ENCODE measurements around the gene C19orf73. TPM values are rescaled to one million over a fixed set of nuclear protein-coding genes. Genes with fewer than 3 reads are reported as not detected.

C19orf73 gene
- total RNA-seq, 6 donors from 2014 or later, result 0.89 to 7.9 (median 2.3) TPM; not detected in 1

DNA sequence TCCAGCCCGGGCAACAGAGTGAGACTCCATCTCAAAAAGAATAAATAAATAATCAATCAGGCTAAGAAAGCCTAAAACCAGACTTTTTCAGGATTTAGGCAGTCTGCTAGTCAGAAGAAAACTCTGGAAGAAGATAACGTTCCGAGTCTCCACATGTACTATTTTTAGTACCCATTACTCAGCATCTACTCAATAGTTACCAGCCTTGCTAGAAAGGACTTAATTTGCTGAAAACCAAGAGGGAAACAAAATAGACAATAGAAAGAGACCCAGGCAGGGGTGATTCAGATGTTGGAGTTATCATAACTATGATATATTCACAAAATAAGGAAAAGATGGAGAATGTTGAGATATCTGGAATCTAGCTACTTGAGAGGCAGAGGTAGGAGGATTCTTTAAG lies 8.4 kb downstream of the C19orf73 start:
- no peak for TF ChIP-seq EP300 (IDR thresholded peaks at IDR 0.05)
- TF ChIP-seq, protein P1, sequence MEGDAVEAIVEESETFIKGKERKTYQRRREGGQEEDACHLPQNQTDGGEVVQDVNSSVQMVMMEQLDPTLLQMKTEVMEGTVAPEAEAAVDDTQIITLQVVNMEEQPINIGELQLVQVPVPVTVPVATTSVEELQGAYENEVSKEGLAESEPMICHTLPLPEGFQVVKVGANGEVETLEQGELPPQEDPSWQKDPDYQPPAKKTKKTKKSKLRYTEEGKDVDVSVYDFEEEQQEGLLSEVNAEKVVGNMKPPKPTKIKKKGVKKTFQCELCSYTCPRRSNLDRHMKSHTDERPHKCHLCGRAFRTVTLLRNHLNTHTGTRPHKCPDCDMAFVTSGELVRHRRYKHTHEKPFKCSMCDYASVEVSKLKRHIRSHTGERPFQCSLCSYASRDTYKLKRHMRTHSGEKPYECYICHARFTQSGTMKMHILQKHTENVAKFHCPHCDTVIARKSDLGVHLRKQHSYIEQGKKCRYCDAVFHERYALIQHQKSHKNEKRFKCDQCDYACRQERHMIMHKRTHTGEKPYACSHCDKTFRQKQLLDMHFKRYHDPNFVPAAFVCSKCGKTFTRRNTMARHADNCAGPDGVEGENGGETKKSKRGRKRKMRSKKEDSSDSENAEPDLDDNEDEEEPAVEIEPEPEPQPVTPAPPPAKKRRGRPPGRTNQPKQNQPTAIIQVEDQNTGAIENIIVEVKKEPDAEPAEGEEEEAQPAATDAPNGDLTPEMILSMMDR (IDR thresholded peaks at IDR 0.05), result no peak
- Histone ChIP-seq H3K27me3 (no peaks in the 10 kb centered on the region), H3K27ac (no peak overlapping the region), H3K4me3 (no peak overlapping the region), H3K9me3 (no peaks in the 10 kb centered on the region), H3K4me1 (peaks cover 7 to 19% (median 14%) of the 10 kb centered on the region in 4 donors), H3K36me3 (peaks cover 9 to 42% (median 34%) of the 10 kb centered on the region in 4 donors)
- ATAC-seq (ENCODE audit: low FRiP score in 2 of 2) (no peak), DNase-seq (no peak)
- WGBS, 2 donors, result 40 to 50% methylated on average over 3 of the region's 3 CpGs

DNA sequence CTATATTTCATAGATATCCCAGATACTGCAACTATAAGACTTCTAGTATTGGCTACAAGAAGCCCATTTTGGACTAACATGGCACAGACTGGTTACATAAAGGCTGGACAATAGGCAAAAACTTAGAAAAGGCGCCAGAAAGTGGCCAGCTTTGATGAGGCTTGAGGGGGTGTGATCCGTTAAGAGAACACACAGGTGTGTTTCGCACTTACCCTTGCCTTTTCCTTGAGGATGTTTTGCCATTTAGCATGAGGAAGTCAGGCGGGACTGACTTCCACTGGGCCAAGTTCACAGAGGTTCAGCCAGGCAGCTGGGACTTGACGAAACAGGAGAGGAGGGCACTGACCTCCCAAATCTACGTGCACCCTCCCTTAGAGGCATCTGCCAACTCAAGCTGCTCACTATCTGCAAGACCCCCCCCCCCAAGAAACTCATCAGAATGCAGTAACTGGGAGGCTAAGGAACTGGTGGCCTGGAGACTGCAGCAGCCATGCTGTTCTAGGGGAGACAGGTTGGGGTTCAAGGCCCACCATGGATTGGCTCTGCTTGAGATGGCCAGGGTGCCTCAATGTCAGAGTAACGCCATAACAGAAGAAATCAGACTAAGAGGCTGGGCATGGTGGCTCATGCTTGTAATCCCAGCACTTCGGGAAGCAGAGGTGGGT lies 9.2 kb downstream of the C19orf73 start:
- ATAC-seq (ENCODE audit: low FRiP score in 2 of 2), result no peak

DNA sequence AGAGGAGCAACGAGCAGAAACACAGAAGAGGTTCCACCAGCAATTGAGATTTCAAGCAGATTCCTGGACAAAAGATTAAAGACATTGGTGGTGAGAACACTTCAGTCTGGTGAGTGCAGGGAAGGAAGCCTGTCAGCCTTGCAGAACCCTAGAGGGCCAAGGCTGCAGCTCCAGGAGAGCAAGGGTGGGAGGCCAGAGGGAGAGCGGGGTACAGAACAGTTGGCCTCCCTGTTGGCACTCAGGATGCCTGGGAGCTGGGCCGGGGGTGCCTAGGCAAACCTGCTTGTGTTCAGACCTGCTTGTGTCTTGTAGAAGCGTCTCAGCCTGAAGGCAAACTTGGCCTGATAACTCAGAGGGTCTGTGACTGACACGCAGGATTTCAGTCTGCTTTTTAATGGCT lies 9.9 kb downstream of the C19orf73 start:
- no peak for ATAC-seq (ENCODE audit: low FRiP score in 2 of 2)
- no peak overlapping the region for H3K4me3 ChIP-seq
- DNase-seq, result no peak
- WGBS, 2 donors, result 82 to 87% methylated on average over 5 of the region's 5 CpGs
- peaks cover 7 to 9% (median 8%) of the 10 kb centered on the region in 4 donors for H3K4me1 ChIP-seq
- no peak overlapping the region for H3K27ac ChIP-seq
- no peaks in the 10 kb centered on the region for H3K9me3 ChIP-seq
- H3K36me3 ChIP-seq, result peaks cover 9 to 57% (median 49%) of the 10 kb centered on the region in 4 donors
- no peak for TF ChIP-seq POLR2AphosphoS5 (IDR thresholded peaks at IDR 0.05)
- TF ChIP-seq, protein P1 (IDR thresholded peaks at IDR 0.05), result no peak
- TF ChIP-seq EP300 (IDR thresholded peaks at IDR 0.05), result no peak
- TF ChIP-seq POLR2A (IDR thresholded peaks at IDR 0.05), result no peak
- H3K27me3 ChIP-seq, result no peaks in the 10 kb centered on the region

More for the DNA sequence above, 9.2 kb downstream of the C19orf73 start:
- TF ChIP-seq, protein P1 (IDR thresholded peaks at IDR 0.05), result no peak
- TF ChIP-seq POLR2AphosphoS5 (IDR thresholded peaks at IDR 0.05) (no peak), POLR2A (IDR thresholded peaks at IDR 0.05) (no peak)
- no peaks in the 10 kb centered on the region for H3K27me3 ChIP-seq
- 88 to 96% methylated on average over 4 to 8 of the region's 8 CpGs for WGBS, 2 donors
- no peak for DNase-seq
- no peak overlapping the region for H3K4me3 ChIP-seq
- no peaks in the 10 kb centered on the region for H3K9me3 ChIP-seq
- peaks cover 9 to 50% (median 43%) of the 10 kb centered on the region in 4 donors for H3K36me3 ChIP-seq
- peaks cover 7 to 11% (median 9%) of the 10 kb centered on the region in 4 donors for H3K4me1 ChIP-seq
- no peak overlapping the region for H3K27ac ChIP-seq

DNA sequence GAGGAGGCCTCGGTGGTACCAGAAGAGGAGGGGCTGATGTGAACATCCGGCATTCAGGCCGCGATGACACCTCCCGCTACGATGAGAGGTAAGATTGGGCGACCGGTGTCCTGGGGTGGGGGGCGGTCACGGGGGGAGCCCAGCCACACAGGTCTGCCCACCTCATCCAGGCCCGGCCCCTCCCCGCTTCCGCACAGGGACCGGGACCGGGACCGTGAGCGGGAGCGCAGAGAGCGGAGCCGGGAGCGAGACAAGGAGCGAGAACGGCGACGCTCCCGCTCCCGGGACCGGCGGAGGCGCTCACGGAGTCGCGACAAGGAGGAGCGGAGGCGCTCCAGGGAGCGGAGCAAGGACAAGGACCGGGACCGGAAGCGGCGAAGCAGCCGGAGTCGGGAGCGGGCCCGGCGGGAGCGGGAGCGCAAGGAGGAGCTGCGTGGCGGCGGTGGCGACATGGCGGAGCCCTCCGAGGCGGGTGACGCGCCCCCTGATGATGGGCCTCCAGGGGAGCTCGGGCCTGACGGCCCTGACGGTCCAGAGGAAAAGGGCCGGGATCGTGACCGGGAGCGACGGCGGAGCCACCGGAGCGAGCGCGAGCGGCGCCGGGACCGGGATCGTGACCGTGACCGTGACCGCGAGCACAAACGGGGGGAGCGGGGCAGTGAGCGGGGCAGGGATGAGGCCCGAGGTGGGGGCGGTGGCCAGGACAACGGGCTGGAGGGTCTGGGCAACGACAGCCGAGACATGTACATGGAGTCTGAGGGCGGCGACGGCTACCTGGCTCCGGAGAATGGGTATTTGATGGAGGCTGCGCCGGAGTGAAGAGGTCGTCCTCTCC lies 11.1 kb downstream of the C19orf73 start:
- Histone ChIP-seq H3K36me3 (peaks cover 9 to 69% (median 60%) of the 10 kb centered on the region in 4 donors), H3K9me3 (no peaks in the 10 kb centered on the region), H3K4me1 (no peaks in the 10 kb centered on the region), H3K27ac (no peak overlapping the region), H3K27me3 (no peaks in the 10 kb centered on the region), H3K4me3 (no peak overlapping the region)
- 95 to 96% methylated on average over 87 to 91 of the region's 93 CpGs for WGBS, 2 donors
- TF ChIP-seq, protein P1 (IDR thresholded peaks at IDR 0.05), result no peak
- TF ChIP-seq POLR2AphosphoS5 (IDR thresholded peaks at IDR 0.05), result no peak
- TF ChIP-seq EP300 (IDR thresholded peaks at IDR 0.05), result no peak
- TF ChIP-seq POLR2A (IDR thresholded peaks at IDR 0.05), result no peak
- ATAC-seq (ENCODE audit: low FRiP score in 2 of 2), result no peak
- DNase-seq, result peak in 1 of 2 donors; percentile 83
